CD14-positive monocyte (primary cell): ENCODE data around the gene WNT3. TPM values are rescaled to one million over a fixed set of nuclear protein-coding genes. Genes with fewer than 3 reads are reported as not detected.

Source experiments
- DNase-seq, 3 donors: peaks; one replicate each; pipeline ENCODE4 v3.0.0-alpha.2; 2011 to 2022
- H2AFZ ChIP-seq: 2 replicates; pipeline ENCODE4 v1.6.0; 2012; ENCODE audit warnings: mild to moderate bottlenecking, low read depth, low read length, inconsistent platforms; ENCODE audit not compliant: insufficient read depth, poor library complexity, severe bottlenecking
- H3K27ac ChIP-seq, 2 donors: 1 replicate in 1 of 2; 2 replicates in 1 of 2; pipeline ENCODE4 v1.5.1; 2012 to 2013; ENCODE audit warnings: low read length in 2 of 2, control low read depth in 1 of 2, inconsistent platforms in 1 of 2, low read depth in 1 of 2, mild to moderate bottlenecking in 1 of 2
- H3K27me3 ChIP-seq, 2 donors: one replicate each; pipeline versions ENCODE4 v1.6.0 to v1.6.1; 2011 to 2013; ENCODE audit warnings: low read length in 2 of 2; ENCODE audit not compliant: control insufficient read depth in 2 of 2, insufficient read depth in 2 of 2
- H3K36me3 ChIP-seq, 2 donors: replicated peaks in 1 of 2; 1 replicate in 1 of 2; 2 replicates in 1 of 2; pipeline versions ENCODE4 v1.5.1 to v1.6.1; 2012 to 2013; ENCODE audit warnings: low read length in 2 of 2, control low read depth in 1 of 2, inconsistent platforms in 1 of 2, mild to moderate bottlenecking in 1 of 2; ENCODE audit not compliant: insufficient read depth in 2 of 2, control insufficient read depth in 1 of 2
- H3K4me1 ChIP-seq, 2 donors: 1 replicate in 1 of 2; 2 replicates in 1 of 2; pipeline versions ENCODE4 v1.5.1 to v1.6.1; 2012 to 2013; ENCODE audit warnings: low read length in 2 of 2, control low read depth in 1 of 2, inconsistent platforms in 1 of 2, mild to moderate bottlenecking in 1 of 2, moderate library complexity in 1 of 2; ENCODE audit not compliant: insufficient read depth in 2 of 2, control insufficient read depth in 1 of 2
- H3K4me2 ChIP-seq: replicated peaks from 2 replicates; pipeline ENCODE3; 2012; ENCODE audit warnings: low read length, moderate library complexity, mild to moderate bottlenecking; ENCODE audit not compliant: poor library complexity, severe bottlenecking; ENCODE audit errors: extremely low read depth
- H3K4me3 ChIP-seq, 3 experiments: fragments of 200-600 bp in 1 of 3; sonication (generic) in 1 of 3; replicated peaks in 1 of 3; 1 replicate in 2 of 3; 2 replicates in 1 of 3; pipeline ENCODE4 v1.5.1; 2011 to 2013; ENCODE audit warnings: low read length in 3 of 3, mild to moderate bottlenecking in 3 of 3, control low read depth in 2 of 3, low read depth in 2 of 3, inconsistent platforms in 1 of 3, moderate library complexity in 1 of 3
- H3K79me2 ChIP-seq: 2 replicates; pipeline ENCODE4 v1.6.0; 2012; ENCODE audit warnings: mild to moderate bottlenecking, control low read depth, inconsistent platforms, low read length, moderate library complexity; ENCODE audit not compliant: insufficient read depth
- H3K9ac ChIP-seq: 2 replicates; pipeline ENCODE4 v1.6.0; 2017; ENCODE audit warnings: low read length, mild to moderate bottlenecking; ENCODE audit not compliant: insufficient read depth, poor library complexity, severe bottlenecking
- H3K9me3 ChIP-seq, 2 donors: replicated peaks in 1 of 2; 1 replicate in 1 of 2; 2 replicates in 1 of 2; pipeline versions ENCODE4 v1.5.1 to v1.6.1; 2012 to 2013; ENCODE audit warnings: low read length in 2 of 2, control low read depth in 1 of 2; ENCODE audit not compliant: control insufficient read depth in 1 of 2, insufficient read depth in 1 of 2
- H4K20me1 ChIP-seq: 2 replicates; pipeline ENCODE4 v1.6.0; 2012; ENCODE audit warnings: mild to moderate bottlenecking, low read length, control low read depth, moderate library complexity; ENCODE audit not compliant: insufficient read depth
- H3K27ac Mint-ChIP-seq, 7 donors: one replicate each; pipeline ENCODE4 v1.8.0; 2020; ENCODE audit warnings: mild to moderate bottlenecking in 7 of 7, mixed read lengths in 7 of 7, moderate library complexity in 6 of 7, inconsistent platforms in 2 of 7
- H3K27me3 Mint-ChIP-seq, 3 donors: one replicate each; pipeline ENCODE4 v1.8.0; 2021 to 2022; ENCODE audit warnings: low read depth in 3 of 3, mild to moderate bottlenecking in 3 of 3, mixed read lengths in 3 of 3, moderate library complexity in 3 of 3, inconsistent platforms in 1 of 3
- H3K36me3 Mint-ChIP-seq, 2 donors: one replicate each; pipeline ENCODE4 v1.8.0; 2020; ENCODE audit warnings: mixed read lengths in 2 of 2, inconsistent platforms in 1 of 2, mild to moderate bottlenecking in 1 of 2
- H3K4me1 Mint-ChIP-seq: one replicate; pipeline ENCODE4 v1.8.0; 2020; ENCODE audit warnings: mild to moderate bottlenecking, mixed read lengths
- H3K4me3 Mint-ChIP-seq, 2 donors: one replicate each; pipeline ENCODE4 v1.8.0; 2020; ENCODE audit warnings: mild to moderate bottlenecking in 2 of 2, mixed read lengths in 2 of 2, moderate library complexity in 1 of 2
- H3K9me3 Mint-ChIP-seq, 7 donors: one replicate each; pipeline ENCODE4 v1.8.0; 2020 to 2022; ENCODE audit warnings: mixed read lengths in 7 of 7, mild to moderate bottlenecking in 6 of 7, moderate library complexity in 6 of 7, inconsistent platforms in 2 of 7
- WGBS: methylation state at CpG from one replicate; pipeline ENCODE4 v1.1.5; 2013; ENCODE audit warnings: missing lambda C conversion rate; ENCODE audit not compliant: insufficient coverage; 5-methylcytosine and 5-hydroxymethylcytosine counted together
- intact Hi-C, 2 donors: fragments of 100-400 bp; cut with micrococcal nuclease; formaldehyde crosslinking; loops; one replicate each; pipeline versions ENCODE4 v1.15.0 to v1.15.1; 2023
- polyA plus RNA-seq, 3 donors: library from polyadenylated mRNA; depleted of rRNA in 1 of 3; unstranded in 2 of 3; stranded (reverse) in 1 of 3; fragments of 300-500 nt in 2 of 3; fragments of >200 nt in 1 of 3; fragmentation: Illumina TruSeq in 2 of 3; gene quantifications; 1 replicate in 2 of 3; 2 replicates in 1 of 3; pipeline ENCODE4 v1.2.3, GENCODE V29; 2012 to 2021
- TF ChIP-seq, protein P1 (sequence below): fragments of 200-600 bp; IDR thresholded peaks from one replicate; pipeline ENCODE4 v1.8.0; 2022; ENCODE audit warnings: antibody characterized with exemption, mild to moderate bottlenecking

The WNT3 gene
- polyA plus RNA-seq, 3 donors = 0.01 TPM; not detected in 2

DNA sequence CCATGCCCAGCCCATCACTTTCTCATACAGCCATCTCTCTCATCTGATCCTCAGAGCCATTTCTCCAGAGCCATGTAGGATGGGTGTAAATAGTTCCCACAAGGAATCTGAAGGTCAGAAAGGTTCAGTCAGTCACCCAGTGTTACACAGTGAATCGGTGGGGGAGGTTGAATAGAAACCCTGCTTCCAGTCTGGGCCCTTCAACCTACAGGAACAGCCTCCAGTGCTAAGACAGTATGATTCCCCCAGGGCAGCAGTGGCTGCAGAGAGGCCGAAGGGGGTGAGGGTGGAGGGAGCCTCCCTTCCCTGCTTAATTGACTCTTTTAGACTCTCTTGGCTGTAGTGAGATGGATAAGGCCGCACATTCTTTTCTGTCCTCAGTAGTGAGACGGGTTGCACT is 36.5 kb upstream of the WNT3 start:
- Histone ChIP-seq H2AFZ (no peak overlapping the region), H3K27me3 (peaks cover 32 to 42% of the 10 kb centered on the region in 2 donors), H3K4me2 (no peak overlapping the region), H3K79me2 (no peaks in the 10 kb centered on the region), H4K20me1 (no peaks in the 10 kb centered on the region), H3K9ac (no peak overlapping the region), H3K27ac (no peak overlapping the region), H3K9me3 (peaks cover 0 to 22% of the 10 kb centered on the region in 2 donors), H3K36me3 (no peaks in the 10 kb centered on the region), H3K4me3 (no peak overlapping the region), H3K4me1 (peaks cover 5 to 6% of the 10 kb centered on the region in 2 donors)
- DNase-seq = no peak
- WGBS = 64% methylated on average over 2 of the region's 4 CpGs
- Mint-ChIP-seq H3K4me1 (peaks cover 8% of the 10 kb centered on the region), H3K27ac (no peak overlapping the region), H3K36me3 (no peaks in the 10 kb centered on the region), H3K4me3 (no peak overlapping the region), H3K9me3 (peaks cover 3 to 19% (median 12%) of the 10 kb centered on the region in 7 donors), H3K27me3 (peaks cover 46 to 68% (median 53%) of the 10 kb centered on the region in 3 donors)
- intact Hi-C loops = no loop called here
- TF ChIP-seq, protein P1, sequence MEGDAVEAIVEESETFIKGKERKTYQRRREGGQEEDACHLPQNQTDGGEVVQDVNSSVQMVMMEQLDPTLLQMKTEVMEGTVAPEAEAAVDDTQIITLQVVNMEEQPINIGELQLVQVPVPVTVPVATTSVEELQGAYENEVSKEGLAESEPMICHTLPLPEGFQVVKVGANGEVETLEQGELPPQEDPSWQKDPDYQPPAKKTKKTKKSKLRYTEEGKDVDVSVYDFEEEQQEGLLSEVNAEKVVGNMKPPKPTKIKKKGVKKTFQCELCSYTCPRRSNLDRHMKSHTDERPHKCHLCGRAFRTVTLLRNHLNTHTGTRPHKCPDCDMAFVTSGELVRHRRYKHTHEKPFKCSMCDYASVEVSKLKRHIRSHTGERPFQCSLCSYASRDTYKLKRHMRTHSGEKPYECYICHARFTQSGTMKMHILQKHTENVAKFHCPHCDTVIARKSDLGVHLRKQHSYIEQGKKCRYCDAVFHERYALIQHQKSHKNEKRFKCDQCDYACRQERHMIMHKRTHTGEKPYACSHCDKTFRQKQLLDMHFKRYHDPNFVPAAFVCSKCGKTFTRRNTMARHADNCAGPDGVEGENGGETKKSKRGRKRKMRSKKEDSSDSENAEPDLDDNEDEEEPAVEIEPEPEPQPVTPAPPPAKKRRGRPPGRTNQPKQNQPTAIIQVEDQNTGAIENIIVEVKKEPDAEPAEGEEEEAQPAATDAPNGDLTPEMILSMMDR = no peak

DNA sequence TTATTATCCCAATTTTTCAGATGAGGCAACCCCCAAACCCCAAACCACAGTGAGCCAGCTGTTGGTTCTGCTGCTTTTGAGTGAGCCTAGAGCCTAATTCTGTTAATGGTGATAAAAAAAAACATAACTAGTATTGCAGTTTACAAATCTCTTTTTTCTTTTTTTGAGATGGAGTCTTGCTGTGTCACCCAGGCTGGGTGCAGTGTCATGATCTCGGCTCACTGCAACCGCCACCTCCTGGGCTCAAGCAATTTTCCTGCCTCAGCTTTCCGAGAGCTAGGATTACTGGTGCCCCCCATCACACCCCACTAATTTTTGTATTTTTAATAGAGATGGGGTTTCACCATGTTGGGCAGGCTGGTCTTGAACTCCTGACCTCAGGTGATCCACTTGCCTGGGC is 36.0 kb upstream of the WNT3 start:
- Mint-ChIP-seq H3K4me3 (no peak overlapping the region), H3K9me3 (peaks cover 3 to 19% (median 12%) of the 10 kb centered on the region in 7 donors), H3K4me1 (peaks cover 8% of the 10 kb centered on the region), H3K27ac (no peak overlapping the region), H3K36me3 (no peaks in the 10 kb centered on the region), H3K27me3 (peaks cover 50 to 72% (median 57%) of the 10 kb centered on the region in 3 donors)
- H4K20me1 ChIP-seq = no peaks in the 10 kb centered on the region
- intact Hi-C loops = no loop called here
- H3K79me2 ChIP-seq = no peaks in the 10 kb centered on the region
- no peak overlapping the region for H3K27ac ChIP-seq
- H3K4me2 ChIP-seq = no peak overlapping the region
- H2AFZ ChIP-seq = no peak overlapping the region
- peaks cover 35 to 47% of the 10 kb centered on the region in 2 donors for H3K27me3 ChIP-seq
- H3K36me3 ChIP-seq = no peaks in the 10 kb centered on the region
- H3K4me3 ChIP-seq = no peak overlapping the region
- H3K9ac ChIP-seq = no peak overlapping the region
- H3K9me3 ChIP-seq = peaks cover 0 to 23% of the 10 kb centered on the region in 2 donors
- WGBS = no CpG with 5 or more reads among the region's 3 CpGs
- H3K4me1 ChIP-seq = peaks cover 5 to 6% of the 10 kb centered on the region in 2 donors
- DNase-seq = no peak
- TF ChIP-seq, protein P1 = no peak
